GM18505 (cell line): ENCODE data around the gene FAM209B.
A peak's percentile ranks its signal among the peaks of the same experiment; 100 is the strongest.
"Not testable (repeated sequence)": the region's sequence is repeated elsewhere in the genome, so short reads cannot be mapped to it uniquely, and the experiment has no call there.

Experiments
- ATAC-seq: cut with Tn5 transposase; IDR thresholded peaks from one replicate; pipeline ENCODE4 v1.9.1; 2021; ENCODE audit not compliant: unreplicated experiment
- POLR2A ChIP-seq: IDR thresholded peaks from 4 replicates; pipeline ENCODE4 v1.6.1; 2011; ENCODE audit warnings: borderline replicate concordance; ENCODE audit not compliant: insufficient read depth, insufficient read length; ENCODE audit errors: extremely low read depth

Gene FAM209B

DNA sequence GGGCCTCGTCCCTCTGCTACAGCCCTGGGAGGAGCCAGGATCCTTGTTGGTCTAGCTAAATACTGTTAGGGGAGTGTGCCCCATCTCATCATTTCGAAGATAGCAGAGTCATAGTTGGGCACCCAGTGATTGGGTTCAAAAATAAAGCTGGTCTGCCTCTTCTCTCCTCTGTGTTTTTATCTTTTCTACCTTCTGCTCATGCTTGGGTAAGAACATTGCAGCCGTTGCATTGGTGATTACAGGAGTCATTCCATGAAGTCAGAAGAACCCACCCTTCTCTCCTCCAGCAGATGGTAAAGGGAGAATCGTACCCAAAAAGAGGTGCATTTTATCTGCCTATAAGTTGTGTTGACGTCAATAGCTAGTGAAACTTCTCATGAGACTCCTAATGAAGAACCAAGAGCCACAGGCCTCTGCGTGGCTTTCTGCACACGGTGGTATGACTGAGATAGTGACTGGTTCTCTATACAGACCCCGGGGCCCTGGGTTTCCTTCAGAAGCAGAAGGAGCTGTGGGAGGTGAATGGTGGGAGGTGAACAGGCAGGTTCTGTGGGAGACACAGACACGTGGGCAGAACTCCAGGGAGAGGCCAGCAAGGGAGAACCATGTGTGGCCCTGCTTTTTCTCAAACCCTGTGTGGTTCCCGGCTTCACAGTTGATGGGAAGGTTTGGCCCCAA, 14.2 kb upstream of the FAM209B start:
- no peak for TF ChIP-seq POLR2A
- no peak for ATAC-seq

DNA sequence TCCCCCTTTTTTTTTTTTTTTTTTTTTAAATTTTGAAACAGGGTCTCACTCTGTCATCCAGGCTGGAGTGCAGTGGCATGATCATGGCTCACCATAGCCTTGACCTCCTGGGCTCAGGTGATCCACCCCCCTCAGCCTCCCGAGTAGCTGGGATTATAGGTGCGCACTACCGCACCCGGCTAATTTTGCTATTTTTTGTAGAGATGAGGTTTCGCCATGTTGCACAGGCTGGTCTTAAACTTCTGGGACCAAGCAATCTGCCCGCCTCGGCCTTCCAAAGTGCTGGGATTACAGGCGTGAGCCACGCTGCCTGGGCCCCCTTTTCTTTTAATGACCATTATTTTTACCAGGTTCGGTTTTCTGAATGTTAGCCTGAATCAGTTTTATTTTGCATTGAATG, 13.5 kb upstream of the FAM209B start:
- TF ChIP-seq POLR2A, result no peak

DNA sequence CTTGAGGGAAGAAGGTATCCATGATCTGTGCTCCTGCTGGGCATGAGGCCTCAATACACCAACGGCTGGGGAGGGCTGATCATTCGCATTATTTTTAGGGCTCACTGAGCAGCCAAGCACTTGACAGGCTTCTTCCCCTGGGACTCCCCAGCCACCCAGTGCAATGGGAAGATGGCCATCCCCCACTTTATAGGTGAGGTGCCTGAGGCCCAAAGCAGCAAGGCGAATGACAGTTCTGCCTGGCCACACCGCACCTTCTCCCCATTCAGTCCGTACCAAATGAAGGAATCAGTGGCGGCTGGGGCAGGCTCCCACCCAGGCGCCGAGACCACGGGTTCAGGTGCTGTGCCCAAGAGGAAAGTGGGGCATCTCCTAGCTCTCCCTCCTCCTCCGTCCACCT, 12.9 kb upstream of the FAM209B start:
- no peak for ATAC-seq
- no peak for TF ChIP-seq POLR2A

More for the DNA sequence above, 13.5 kb upstream of the FAM209B start:
- no peak for ATAC-seq

- ATAC-seq, result not testable (repeated sequence)
Measured at GRCh38 chr20:56520746-56521354, 12.2 kb upstream of the FAM209B start.

GRCh38 chr20:56522311-56522710, 10.7 kb upstream of the FAM209B start:
- no peak for ATAC-seq
- TF ChIP-seq POLR2A, result no peak

- ATAC-seq, result not testable (repeated sequence)
Measured at GRCh38 chr20:56524444-56524843, 8.6 kb upstream of the FAM209B start, which contains the start of gene FAM209A. Gene FAM209A, plus strand, starts transcription at chr20:56524744. Its CDS starts 65 bp downstream, at chr20:56524809.

- no peak for TF ChIP-seq POLR2A
- ATAC-seq, result no peak
Measured at GRCh38 chr20:56527521-56527920, 5.5 kb upstream of the FAM209B start.

DNA sequence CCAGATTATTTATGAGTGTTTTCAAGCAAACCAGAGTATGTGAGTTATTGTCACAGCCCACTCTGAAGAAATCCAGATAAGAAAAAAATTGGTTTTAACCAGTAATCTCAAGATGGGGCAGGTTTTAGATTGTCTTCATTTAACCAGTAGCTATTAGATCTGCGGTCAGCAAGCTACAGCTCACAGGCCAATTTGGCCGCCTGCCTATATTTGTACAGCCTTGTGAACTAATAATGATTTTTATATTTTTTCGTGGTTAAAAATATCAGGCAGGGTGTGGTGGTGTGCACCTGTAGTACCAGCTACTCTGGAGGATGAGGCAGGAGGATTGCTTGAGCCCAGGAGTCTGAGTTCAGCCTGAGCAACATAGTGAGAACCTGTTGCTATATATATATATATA, 5.0 kb downstream of the FAM209B start:
- no peak for ATAC-seq
- TF ChIP-seq POLR2A, result no peak

DNA sequence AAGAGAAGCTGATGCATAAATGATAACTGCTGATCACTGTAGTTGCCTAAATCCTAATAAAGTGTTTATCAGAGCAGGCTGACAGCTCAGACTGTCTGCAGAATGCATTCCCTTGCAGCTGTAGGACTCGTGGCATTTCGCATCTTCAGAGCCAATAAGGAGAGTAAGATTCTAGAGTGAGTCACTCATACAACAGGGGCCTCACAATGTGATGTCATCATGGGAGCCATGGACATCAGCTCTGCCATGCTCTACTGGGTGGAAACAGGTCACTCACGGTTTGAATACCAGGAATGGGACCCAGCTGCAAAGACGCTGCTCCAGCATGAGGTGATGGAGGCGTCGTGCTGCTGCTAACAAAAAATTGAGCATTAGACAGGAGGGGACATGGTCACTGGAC, 7.4 kb downstream of the FAM209B start:
- ATAC-seq, result no peak
- TF ChIP-seq POLR2A, result no peak

- TF ChIP-seq POLR2A, result no peak
- no peak for ATAC-seq
Measured at GRCh38 chr20:56542489-56543030, 9.5 kb downstream of the FAM209B start.

GRCh38 chr20:56551571-56551970, 18.5 kb downstream of the FAM209B start:
- no peak for ATAC-seq
- TF ChIP-seq POLR2A, result no peak

DNA sequence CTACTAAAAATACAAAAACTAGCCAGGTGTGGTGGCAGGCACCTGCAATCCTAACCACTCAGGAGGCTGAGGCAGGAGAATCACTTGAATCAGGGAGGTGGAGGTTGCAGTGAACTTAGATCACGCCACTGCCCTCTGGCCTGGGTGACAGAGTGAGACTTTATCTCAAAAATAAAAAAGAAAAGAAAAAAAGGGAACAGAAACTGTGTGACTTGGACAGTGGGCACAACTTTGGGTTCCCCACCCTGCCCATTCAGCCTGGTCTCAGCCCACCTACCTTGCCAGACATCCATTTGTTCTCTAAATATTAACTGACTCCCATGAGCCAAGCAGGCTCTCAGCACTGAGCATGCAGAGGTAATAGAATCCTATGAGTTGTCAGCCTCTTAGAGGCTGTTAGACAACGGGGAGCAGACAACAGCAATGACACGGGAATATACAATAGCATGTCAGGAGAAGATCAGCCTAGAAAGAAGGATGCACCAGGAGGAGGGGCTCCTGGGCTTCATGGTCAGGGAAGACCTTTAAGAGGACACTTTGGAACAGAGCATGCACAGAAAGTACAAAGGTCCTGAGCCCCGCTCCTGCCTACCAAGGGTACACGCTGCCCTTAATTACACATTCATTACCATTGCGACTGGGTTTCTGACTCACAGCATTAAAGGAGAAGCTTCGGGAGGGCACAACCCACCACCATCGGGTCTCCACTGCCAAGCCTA, 20.0 kb downstream of the FAM209B start:
- no peak for TF ChIP-seq POLR2A
- ATAC-seq, result peak; percentile 45

- peak; percentile 84 for ATAC-seq
- no peak for TF ChIP-seq POLR2A
Measured at GRCh38 chr20:56554869-56555268, 21.8 kb downstream of the FAM209B start.

DNA sequence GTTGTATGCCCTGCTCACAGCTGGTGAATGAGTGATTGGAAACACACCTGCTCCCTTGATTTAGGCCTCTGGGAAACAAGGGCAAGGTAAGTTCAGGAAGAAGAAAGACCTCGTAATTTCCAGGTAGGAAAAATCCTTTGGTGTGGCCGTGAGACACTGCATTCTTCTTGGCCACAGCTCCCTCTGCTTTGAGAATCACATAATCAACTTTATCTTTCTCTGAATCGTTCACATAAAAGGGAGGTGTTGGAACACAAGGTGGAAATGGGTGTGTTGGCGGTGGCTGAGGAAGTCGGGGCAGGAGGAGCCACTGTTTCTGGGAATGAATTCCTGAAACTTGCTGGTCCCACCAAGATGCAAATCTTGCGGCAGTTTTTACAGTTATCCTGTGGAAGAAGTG, 25.9 kb downstream of the FAM209B start:
- no peak for ATAC-seq
- TF ChIP-seq POLR2A, result no peak

GRCh38 chr20:56564526-56564925, 31.5 kb downstream of the FAM209B start:
- ATAC-seq, result not testable (repeated sequence)
